GM12872 (cell line): Measurements from ENCODE around the gene GALR2.

Experiments
- CTCF ChIP-seq: IDR thresholded peaks from 3 replicates; pipeline ENCODE4 v1.5.1; 2011; ENCODE audit warnings: low read depth, mild to moderate bottlenecking, low read length, moderate library complexity; ENCODE audit not compliant: insufficient read depth

Gene GALR2

GRCh38 chr17:76074390-76075363 is at the start of gene GALR2:
GALR2 (plus strand) TSS chr17:76074781; CDS start chr17:76074884, 103 bp downstream.
- TF ChIP-seq CTCF = no peak

DNA sequence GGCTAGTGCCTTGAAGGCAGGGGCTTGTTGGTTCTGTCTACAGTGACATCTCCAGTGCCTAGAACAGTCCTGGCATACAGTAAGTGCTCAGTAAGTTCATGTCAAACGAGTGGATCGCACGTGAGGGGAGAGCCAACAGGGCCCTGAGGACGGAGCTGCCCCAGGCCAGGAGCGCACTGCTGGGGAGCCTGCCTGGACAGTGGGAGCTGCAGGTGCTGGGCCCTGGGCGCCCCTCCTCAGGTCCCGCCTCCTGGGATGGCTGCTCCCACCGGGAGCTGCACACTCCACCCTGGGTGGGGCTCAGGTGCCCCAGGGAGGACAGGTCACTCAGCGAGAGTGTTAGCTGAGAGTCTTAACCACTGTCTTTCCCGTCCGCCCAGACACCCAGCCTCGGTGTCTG is 49.3 kb upstream of the GALR2 start:
- TF ChIP-seq CTCF = no peak

- TF ChIP-seq CTCF = no peak
These were observed 47.8 kb upstream of the GALR2 start for GRCh38 chr17:76026714-76027158.

GRCh38 chr17:76027159-76027839 is 47.3 kb upstream of the GALR2 start, which contains the start of gene EVPL:
EVPL (minus strand) TSS chr17:76027306; CDS start chr17:76027198, 108 bp downstream.
- TF ChIP-seq CTCF = no peak

DNA sequence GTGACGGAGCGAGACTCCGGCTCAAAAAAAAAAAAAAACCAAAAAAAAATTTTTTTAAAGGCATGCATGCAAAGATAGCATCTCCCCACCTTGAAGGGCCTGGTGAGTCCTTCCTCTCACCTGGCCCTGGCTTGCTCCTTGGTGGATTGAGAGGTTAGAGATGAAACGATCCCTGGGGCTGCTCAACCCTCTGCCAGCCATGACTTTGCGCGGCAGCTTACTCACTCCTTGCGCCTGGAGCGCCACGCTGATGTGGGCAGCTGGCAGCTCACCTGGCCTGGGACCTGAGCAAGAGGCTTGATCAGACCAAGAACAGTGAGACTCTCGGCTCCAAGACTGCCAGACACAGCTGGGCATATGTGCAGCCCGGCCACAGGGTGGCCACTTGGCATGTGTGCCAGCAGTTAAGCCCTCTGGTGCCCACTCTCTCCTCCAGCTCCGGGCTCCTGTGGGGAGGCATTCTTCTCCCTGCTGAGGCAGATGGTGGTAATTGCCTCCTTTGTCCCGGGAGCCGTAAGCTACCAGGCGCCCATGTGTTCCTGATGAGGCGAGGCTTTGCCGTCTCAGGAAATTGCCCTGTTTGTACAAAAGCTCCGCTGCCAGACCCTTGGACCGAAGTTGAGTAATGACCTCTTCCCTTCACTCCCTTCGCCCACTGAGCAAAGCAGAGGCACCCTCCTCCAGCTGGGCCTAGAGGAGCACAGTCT is 42.4 kb upstream of the GALR2 start:
- no peak for TF ChIP-seq CTCF

GRCh38 chr17:76032780-76033108 is 41.8 kb upstream of the GALR2 start:
- no peak for TF ChIP-seq CTCF

DNA sequence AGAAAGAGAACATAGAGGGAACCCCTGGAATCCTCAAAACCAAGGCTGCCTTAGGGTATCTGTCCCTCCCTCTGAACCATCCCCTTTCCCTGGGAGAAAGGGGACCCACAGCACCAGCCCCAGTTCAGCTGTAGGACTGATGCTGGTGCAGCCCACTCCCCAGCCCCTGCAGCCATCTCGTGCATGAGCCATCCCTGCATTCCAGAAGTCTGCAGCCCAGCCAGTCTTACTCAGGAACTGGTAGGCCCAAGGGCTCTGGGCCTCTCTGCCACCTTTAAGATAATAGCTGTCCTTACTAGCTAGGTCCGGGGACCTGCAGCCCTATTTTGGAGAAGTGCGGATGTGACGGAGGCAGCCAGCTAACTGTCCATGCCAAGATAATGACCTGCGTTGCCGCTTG is 41.4 kb upstream of the GALR2 start:
- no peak for TF ChIP-seq CTCF
